Activated naive CD4-positive, alpha-beta T cell treated with anti-CD3 and anti-CD28 coated beads for 36 hours (primary cell): ENCODE measurements around the gene TPRN. TPM values are rescaled to one million over a fixed set of nuclear protein-coding genes. Genes with fewer than 3 reads are reported as not detected.
A peak's percentile ranks its signal among the peaks of the same experiment; 100 is the strongest.

ENCODE experiments used
- CTCF ChIA-PET: fragments of 350-600 bp; sonication (Branson Sonifier 250); formaldehyde crosslinking; loops from one replicate; lab custom pipeline; 2021; ENCODE audit warnings: antibody characterized with exemption; lab: Charles Lee
- DNase-seq: peaks from one replicate; pipeline ENCODE4 v3.0.0-alpha.2; 2020
- H3K27ac Mint-ChIP-seq: one replicate; pipeline ENCODE4 v1.8.0; 2021; ENCODE audit warnings: mild to moderate bottlenecking, mixed read lengths
- H3K27me3 Mint-ChIP-seq: one replicate; pipeline ENCODE4 v1.8.0; 2021; ENCODE audit warnings: low read depth, mixed read lengths
- H3K36me3 Mint-ChIP-seq: one replicate; pipeline ENCODE4 v1.8.0; 2021; ENCODE audit warnings: low read depth, mixed read lengths
- H3K4me1 Mint-ChIP-seq: one replicate; pipeline ENCODE4 v1.8.0; 2021; ENCODE audit warnings: low read depth, mixed read lengths
- H3K4me3 Mint-ChIP-seq: one replicate; pipeline ENCODE4 v1.8.0; 2021; ENCODE audit warnings: mild to moderate bottlenecking, moderate library complexity, mixed read lengths
- H3K9me3 Mint-ChIP-seq: one replicate; pipeline ENCODE4 v1.8.0; 2021; ENCODE audit warnings: mixed read lengths
- intact Hi-C: fragments of 100-400 bp; cut with micrococcal nuclease; formaldehyde crosslinking; loops from one replicate; pipeline ENCODE4 v1.15.1; 2023
- total RNA-seq, 2 experiments: library from RNA; stranded (reverse); gene quantifications; one replicate each; pipeline ENCODE4 v1.2.3, GENCODE V29; 2021

TPRN gene
- total RNA-seq, 2 experiments from 2014 or later: 2.1 to 2.6 TPM

- H3K27ac Mint-ChIP-seq: no peak overlapping the region
These were observed 4.9 kb downstream of the TPRN start for GRCh38 chr9:137195525-137196220.

GRCh38 chr9:137194909-137195308, 5.6 kb downstream of the TPRN start:
- intact Hi-C loops: no loop called here
- H3K9me3 Mint-ChIP-seq: no peaks in the 10 kb centered on the region
- CTCF ChIA-PET: interaction anchor here (1.3 kb wide), 1 partner anchor 42 kb away, joined by 4 read pairs; no protein-coding TSS in a partner anchor
- no peak overlapping the region for H3K27ac Mint-ChIP-seq
- H3K4me3 Mint-ChIP-seq: no peak overlapping the region
- H3K4me1 Mint-ChIP-seq: peaks cover 8% of the 10 kb centered on the region
- peaks cover 2% of the 10 kb centered on the region for H3K36me3 Mint-ChIP-seq
- DNase-seq: no peak
- H3K27me3 Mint-ChIP-seq: no peaks in the 10 kb centered on the region

More at GRCh38 chr9:137195525-137196220, 4.9 kb downstream of the TPRN start:
- no peak overlapping the region for H3K4me3 Mint-ChIP-seq
- no peaks in the 10 kb centered on the region for H3K9me3 Mint-ChIP-seq
- CTCF ChIA-PET: interaction anchor here (1.3 kb wide), 1 partner anchor 41 kb away, joined by 4 read pairs; no protein-coding TSS in a partner anchor
- no peak for DNase-seq
- peaks cover 5% of the 10 kb centered on the region for H3K4me1 Mint-ChIP-seq
- intact Hi-C loops: no loop called here
- no peaks in the 10 kb centered on the region for H3K27me3 Mint-ChIP-seq
- peaks cover 1% of the 10 kb centered on the region for H3K36me3 Mint-ChIP-seq

GRCh38 chr9:137194388-137194787, 6.2 kb downstream of the TPRN start:
- CTCF ChIA-PET: interaction anchor here (0.5 to 1.3 kb wide), 2 partner anchors 19 to 111 kb away, joined by 3 read pairs; no protein-coding TSS in a partner anchor
- H3K27me3 Mint-ChIP-seq: no peaks in the 10 kb centered on the region
- peaks cover 11% of the 10 kb centered on the region for H3K4me1 Mint-ChIP-seq
- no peak for DNase-seq
- H3K9me3 Mint-ChIP-seq: no peaks in the 10 kb centered on the region
- H3K27ac Mint-ChIP-seq: no peak overlapping the region
- intact Hi-C loops: no loop called here
- H3K36me3 Mint-ChIP-seq: peaks cover 2% of the 10 kb centered on the region
- H3K4me3 Mint-ChIP-seq: no peak overlapping the region

GRCh38 chr9:137193771-137194170, 6.8 kb downstream of the TPRN start:
- intact Hi-C loops: no loop called here
- no peak for DNase-seq
- no peaks in the 10 kb centered on the region for H3K27me3 Mint-ChIP-seq
- no peaks in the 10 kb centered on the region for H3K9me3 Mint-ChIP-seq
- H3K27ac Mint-ChIP-seq: no peak overlapping the region
- H3K36me3 Mint-ChIP-seq: peaks cover 2% of the 10 kb centered on the region
- no peak overlapping the region for H3K4me3 Mint-ChIP-seq
- CTCF ChIA-PET: interaction anchor here (1.3 kb wide), 1 partner anchor 18 kb away, joined by 3 read pairs; no protein-coding TSS in a partner anchor
- H3K4me1 Mint-ChIP-seq: peaks cover 16% of the 10 kb centered on the region

- intact Hi-C loops: no loop called here
- CTCF ChIA-PET: interaction anchor here (1.0 to 1.3 kb wide), 2 partner anchors 17 to 44 kb away, joined by 3 to 4 read pairs; no protein-coding TSS in a partner anchor
- H3K4me3 Mint-ChIP-seq: no peak overlapping the region
These were observed 7.7 kb downstream of the TPRN start for GRCh38 chr9:137192859-137193258.

GRCh38 chr9:137192448-137192780, 8.1 kb downstream of the TPRN start:
- Mint-ChIP-seq H3K27ac (no peak overlapping the region), H3K9me3 (no peaks in the 10 kb centered on the region)
- CTCF ChIA-PET: interaction anchor here (1.0 kb wide), 1 partner anchor 44 kb away, joined by 4 read pairs; no protein-coding TSS in a partner anchor

More at GRCh38 chr9:137192859-137193258, 7.7 kb downstream of the TPRN start:
- DNase-seq: no peak
- Mint-ChIP-seq H3K27me3 (no peaks in the 10 kb centered on the region), H3K36me3 (peaks cover 3% of the 10 kb centered on the region), H3K4me1 (peaks cover 16% of the 10 kb centered on the region), H3K9me3 (no peaks in the 10 kb centered on the region), H3K27ac (no peak overlapping the region)

GRCh38 chr9:137191691-137192447, 8.7 kb downstream of the TPRN start:
- DNase-seq: no peak
- CTCF ChIA-PET: interaction anchor here (1.0 kb wide), 1 partner anchor 45 kb away, joined by 4 read pairs; no protein-coding TSS in a partner anchor
- Mint-ChIP-seq H3K27ac (no peak overlapping the region), H3K9me3 (no peaks in the 10 kb centered on the region), H3K4me3 (no peak overlapping the region), H3K27me3 (no peaks in the 10 kb centered on the region), H3K36me3 (peaks cover 3% of the 10 kb centered on the region), H3K4me1 (peaks cover 25% of the 10 kb centered on the region)
- intact Hi-C loops: no loop called here

More at GRCh38 chr9:137192448-137192780, 8.1 kb downstream of the TPRN start:
- no peak overlapping the region for H3K4me3 Mint-ChIP-seq
- H3K27me3 Mint-ChIP-seq: no peaks in the 10 kb centered on the region
- DNase-seq: no peak
- H3K4me1 Mint-ChIP-seq: peaks cover 20% of the 10 kb centered on the region
- intact Hi-C loops: no loop called here
- H3K36me3 Mint-ChIP-seq: peaks cover 3% of the 10 kb centered on the region

GRCh38 chr9:137191245-137191644, 9.3 kb downstream of the TPRN start:
- no peak overlapping the region for H3K27ac Mint-ChIP-seq
- peaks cover 31% of the 10 kb centered on the region for H3K4me1 Mint-ChIP-seq
- CTCF ChIA-PET: interaction anchor here (1.7 kb wide), 1 partner anchor 35 kb away, joined by 6 read pairs; the partner anchor contains the start of gene RNF224
- H3K27me3 Mint-ChIP-seq: no peaks in the 10 kb centered on the region
- peaks cover 3% of the 10 kb centered on the region for H3K36me3 Mint-ChIP-seq
- no peak for DNase-seq
- no peaks in the 10 kb centered on the region for H3K9me3 Mint-ChIP-seq
- intact Hi-C loops: no loop called here
- H3K4me3 Mint-ChIP-seq: peak overlapping the region; percentile 36

- Mint-ChIP-seq H3K36me3 (peaks cover 3% of the 10 kb centered on the region), H3K27ac (no peak overlapping the region), H3K9me3 (no peaks in the 10 kb centered on the region), H3K27me3 (no peaks in the 10 kb centered on the region), H3K4me3 (peak overlapping the region; percentile 92), H3K4me1 (peaks cover 33% of the 10 kb centered on the region)
- intact Hi-C loops: no loop called here
- CTCF ChIA-PET: interaction anchor here (1.5 to 2.6 kb wide), 5 partner anchors 9 to 94 kb away, joined by 4 to 16 read pairs (median 6); partner anchors contain the start of genes RNF224 and TPRN
- no peak for DNase-seq
These were observed 10.2 kb downstream of the TPRN start for GRCh38 chr9:137190315-137190856.

GRCh38 chr9:137189297-137190295, 10.9 kb downstream of the TPRN start:
- H3K36me3 Mint-ChIP-seq: peaks cover 3% of the 10 kb centered on the region
- no peaks in the 10 kb centered on the region for H3K27me3 Mint-ChIP-seq
- intact Hi-C loops: loop anchor here (1.0 to 5.0 kb wide), 4 partner anchors 11 to 62 kb away; partner anchors contain the start of genes RNF224, TPRN and TUBB4B
- peak overlapping the region; percentile 88 for H3K27ac Mint-ChIP-seq
- CTCF ChIA-PET: interaction anchor here (0.7 to 2.6 kb wide), 13 partner anchors 10 to 93 kb away, joined by 3 to 16 read pairs (median 4); partner anchors contain the start of genes RNF224, TMEM210 and TPRN
- H3K9me3 Mint-ChIP-seq: no peaks in the 10 kb centered on the region
- H3K4me1 Mint-ChIP-seq: peaks cover 33% of the 10 kb centered on the region
- peak overlapping the region; percentile 92 for H3K4me3 Mint-ChIP-seq
- no peak for DNase-seq
